SU-DHL-6 (cell line): ENCODE data around the gene SEM1.

ENCODE experiments used
- CTCF ChIP-seq: fragments of 200-600 bp; sonication (generic); IDR thresholded peaks from one replicate; pipeline ENCODE4 v1.5.1; 2017; ENCODE audit warnings: antibody characterized with exemption, mild to moderate bottlenecking, low read length, moderate library complexity; ENCODE audit not compliant: insufficient read depth, poor library complexity, severe bottlenecking
- EZH2phosphoT487 ChIP-seq: fragments of 200-600 bp; sonication (generic), shearing (Covaris generic); conservative IDR thresholded peaks from 2 replicates; pipeline ENCODE4 v1.6.1; 2018; ENCODE audit warnings: mild to moderate bottlenecking, antibody characterized with exemption, low read length, moderate library complexity, mixed read lengths

GRCh38 chr7:96671854-96672253 lies 37.8 kb downstream of the SEM1 start:
- TF ChIP-seq CTCF: no peak
- no peak for TF ChIP-seq EZH2phosphoT487
